IPS DF 6.9 (cell line): ENCODE measurements around the gene CCNJL.

Experiments
- DNase-seq: peaks from one replicate; pipeline ENCODE4 v3.0.0-alpha.2; 2013; ENCODE audit warnings: low read depth, low spot score
- H3K27ac ChIP-seq: one replicate; pipeline ENCODE4 v1.5.1; 2013; ENCODE audit warnings: low read length, control low read depth
- H3K27me3 ChIP-seq: 2 replicates; pipeline ENCODE4 v1.6.1; 2013; ENCODE audit warnings: mild to moderate bottlenecking, low read length; ENCODE audit not compliant: control insufficient read depth, insufficient read depth
- H3K36me3 ChIP-seq: 2 replicates; pipeline ENCODE4 v1.6.1; 2013; ENCODE audit warnings: low read length; ENCODE audit not compliant: control insufficient read depth, insufficient read depth
- H3K4me1 ChIP-seq: 2 replicates; pipeline ENCODE4 v1.6.1; 2013; ENCODE audit warnings: low read length; ENCODE audit not compliant: control insufficient read depth, insufficient read depth
- H3K4me3 ChIP-seq: 2 replicates; pipeline ENCODE4 v1.5.1; 2013; ENCODE audit warnings: mild to moderate bottlenecking, low read length
- H3K9me3 ChIP-seq: 2 replicates; pipeline ENCODE4 v1.6.1; 2013; ENCODE audit warnings: low read length, inconsistent platforms; ENCODE audit not compliant: control insufficient read depth, insufficient read depth
- WGBS: extraction: QIAGEN DNeasy Blood & Tissue Kit; methylation state at CpG from one replicate; pipeline ENCODE4 v1.1.7; 2013; ENCODE audit warnings: mixed read lengths, missing lambda C conversion rate; ENCODE audit not compliant: insufficient read length, insufficient coverage; 5-methylcytosine and 5-hydroxymethylcytosine counted together

CCNJL gene

DNA sequence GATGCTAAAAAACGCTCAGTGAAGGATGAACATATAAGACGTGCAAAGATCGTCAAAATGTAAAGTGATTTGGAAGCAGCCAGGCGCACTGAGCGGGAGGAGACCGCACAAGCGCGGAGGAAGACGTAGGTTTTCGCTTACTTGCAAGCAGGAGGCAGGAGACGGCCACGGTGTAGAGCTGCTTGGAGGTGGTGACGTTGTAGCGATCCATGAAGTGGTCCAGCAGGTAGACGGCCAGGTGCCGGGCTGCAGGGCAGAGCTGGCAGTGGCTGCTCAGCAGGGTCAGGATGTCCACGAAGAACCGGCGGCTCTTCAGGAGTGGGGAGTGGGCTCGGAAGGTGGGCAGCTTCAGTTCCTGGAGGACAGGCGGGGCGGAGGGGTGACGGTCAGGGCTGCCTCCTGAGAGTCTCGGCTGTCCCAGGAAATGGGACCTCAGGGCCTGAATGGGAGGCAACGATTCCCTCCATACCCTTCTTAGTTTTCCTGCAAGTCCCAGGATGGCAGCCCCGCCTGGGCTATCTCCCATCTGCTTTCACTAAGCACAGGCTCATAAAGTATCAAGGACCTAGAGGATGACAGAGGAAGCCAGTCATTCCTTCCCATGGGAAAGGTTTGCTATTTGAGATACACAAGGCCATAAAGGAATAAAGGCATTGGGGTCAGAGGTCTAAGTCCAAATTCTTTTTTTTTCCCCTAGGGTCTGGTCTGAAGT lies 31.8 kb downstream of the CCNJL start:
- WGBS: no CpG with 5 or more reads among the region's 26 CpGs
- H3K4me1 ChIP-seq: 0 out of 2 replicates have a peak, but pooled peaks cover 2% of the 10 kb centered on the region

DNA sequence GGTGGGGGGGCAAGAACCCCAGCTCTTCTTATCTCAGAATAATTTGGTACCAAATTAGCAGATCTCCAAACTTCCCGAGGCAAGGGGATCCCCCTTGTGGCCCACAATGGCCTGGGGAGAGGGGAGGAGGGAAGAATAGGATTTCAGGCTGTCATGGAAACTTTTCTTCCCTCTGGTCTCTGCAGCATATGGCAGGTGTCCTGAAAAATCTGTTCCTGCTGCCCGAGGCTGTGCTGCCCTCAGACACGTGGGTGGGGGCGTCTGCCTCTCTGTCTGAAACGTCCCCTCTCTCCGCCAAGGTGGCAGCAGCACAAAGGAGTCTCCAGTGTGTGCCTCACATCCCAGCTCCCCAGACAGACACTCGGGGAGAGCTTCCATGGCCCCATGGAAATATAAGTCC lies 34.0 kb downstream of the CCNJL start:
- Histone ChIP-seq H3K36me3 (peaks cover 7% of the 10 kb centered on the region; the same call in 1 of the 2 replicates), H3K27ac (no peak overlapping the region), H3K9me3 (no peaks in the 10 kb centered on the region), H3K27me3 (no peaks in the 10 kb centered on the region), H3K4me3 (no peak overlapping the region), H3K4me1 (0 out of 2 replicates have a peak, but pooled peaks cover 2% of the 10 kb centered on the region)
- DNase-seq: no peak
- no CpG with 5 or more reads among the region's 7 CpGs for WGBS

More for the DNA sequence above, 31.8 kb downstream of the CCNJL start:
- Histone ChIP-seq H3K4me3 (no peak overlapping the region), H3K27me3 (no peaks in the 10 kb centered on the region), H3K36me3 (peaks cover 7% of the 10 kb centered on the region; the same call in 1 of the 2 replicates), H3K27ac (no peak overlapping the region), H3K9me3 (no peaks in the 10 kb centered on the region)
- DNase-seq: no peak

DNA sequence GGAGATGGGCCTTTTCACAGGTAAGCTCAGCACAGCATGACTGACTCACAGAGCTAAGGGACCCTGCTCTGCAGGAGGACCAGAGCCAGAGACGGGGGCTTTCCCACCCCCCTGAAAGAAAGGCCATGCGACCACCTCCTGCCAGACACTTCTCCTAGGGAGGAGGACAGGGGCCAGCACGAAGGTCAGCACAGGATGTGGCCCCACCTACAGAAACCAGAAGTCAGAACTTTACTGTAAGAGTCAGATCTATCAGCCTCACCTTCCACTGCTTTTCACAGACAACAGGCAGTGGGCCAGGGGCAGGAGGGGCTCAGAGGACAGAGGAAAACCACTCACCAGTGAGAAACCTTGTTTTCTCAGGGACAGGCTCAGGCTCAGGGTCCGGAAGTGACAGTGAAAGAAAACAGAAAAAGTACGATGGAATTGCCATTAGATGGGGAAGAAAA lies 37.9 kb downstream of the CCNJL start:
- H3K4me1 ChIP-seq: peaks cover 3% of the 10 kb centered on the region; the same call in 1 of the 2 replicates
- WGBS: no CpG with 5 or more reads among the region's 5 CpGs
- no peak overlapping the region for H3K27ac ChIP-seq
- peaks cover 7% of the 10 kb centered on the region; the same call in 1 of the 2 replicates for H3K36me3 ChIP-seq
- no peaks in the 10 kb centered on the region for H3K9me3 ChIP-seq
- DNase-seq: no peak
- H3K27me3 ChIP-seq: no peaks in the 10 kb centered on the region
- H3K4me3 ChIP-seq: no peak overlapping the region

DNA sequence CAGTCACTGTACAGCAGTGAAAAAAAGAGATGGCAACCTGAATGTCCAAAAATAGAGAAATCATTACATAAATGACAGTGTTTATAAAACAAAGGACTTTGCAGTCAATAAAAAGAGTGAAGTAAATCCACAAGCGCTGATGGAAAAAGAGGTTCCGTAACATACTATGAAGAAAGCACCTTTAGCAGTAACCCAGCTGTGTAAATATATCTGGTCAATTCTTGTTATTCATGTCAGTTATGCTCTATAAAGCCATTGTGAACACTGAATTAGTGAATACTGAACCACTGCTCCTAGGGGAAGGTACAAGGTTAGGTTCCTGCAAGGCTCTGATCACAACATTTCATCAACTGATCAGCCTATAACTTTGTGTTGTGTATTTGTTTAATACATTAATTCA lies 39.5 kb downstream of the CCNJL start:
- WGBS: no CpG with 5 or more reads among the region's 2 CpGs
- H3K27ac ChIP-seq: no peak overlapping the region
- H3K4me1 ChIP-seq: peaks cover 2% of the 10 kb centered on the region; the same call in 1 of the 2 replicates
- H3K27me3 ChIP-seq: no peaks in the 10 kb centered on the region
- H3K9me3 ChIP-seq: no peaks in the 10 kb centered on the region
- DNase-seq: no peak
- H3K4me3 ChIP-seq: no peak overlapping the region
- H3K36me3 ChIP-seq: peaks cover 2% of the 10 kb centered on the region; the same call in 1 of the 2 replicates

DNA sequence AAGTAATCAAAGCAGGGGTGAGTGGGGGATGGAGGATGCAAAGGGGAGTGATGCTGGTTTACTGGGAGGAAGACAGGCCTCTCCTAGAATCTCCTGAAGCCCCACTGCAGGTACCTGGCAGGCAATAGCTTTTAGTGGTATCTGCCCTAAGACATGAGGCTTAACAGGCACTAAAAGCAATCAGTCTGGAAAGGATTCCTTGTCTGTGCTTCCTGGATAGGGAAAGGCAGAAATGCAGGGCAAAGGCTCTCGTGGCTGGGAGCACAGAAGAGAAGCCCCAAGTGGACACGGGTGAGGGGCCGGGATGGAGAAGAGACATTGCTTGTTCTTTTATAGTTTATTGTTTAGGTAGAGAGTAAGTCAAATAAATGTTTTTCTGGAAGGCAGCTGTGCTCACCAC lies 40.1 kb downstream of the CCNJL start:
- H3K4me3 ChIP-seq: no peak overlapping the region
- no peak overlapping the region for H3K27ac ChIP-seq

DNA sequence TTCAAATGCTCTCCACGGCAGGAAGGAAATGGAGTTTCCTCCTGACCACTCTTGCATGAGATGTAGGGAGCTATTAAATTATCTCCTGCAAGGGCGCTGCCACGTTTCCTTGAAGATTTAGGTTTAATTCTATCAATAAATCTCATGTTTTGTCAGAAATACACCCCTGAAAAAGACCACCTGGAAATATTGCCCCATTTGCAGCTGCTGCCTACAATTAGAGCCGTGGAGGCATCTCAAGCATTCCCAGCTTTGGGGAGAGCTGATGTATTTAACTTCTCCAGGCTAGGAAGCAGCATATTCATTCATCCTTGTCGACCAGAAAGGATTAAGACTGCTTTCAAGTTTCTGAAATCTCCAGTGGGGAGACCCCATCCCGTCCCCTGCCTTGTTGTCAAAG lies 40.5 kb downstream of the CCNJL start:
- no peak overlapping the region for H3K4me3 ChIP-seq
- no peaks in the 10 kb centered on the region for H3K27me3 ChIP-seq
- peaks cover 5% of the 10 kb centered on the region for H3K4me1 ChIP-seq
- 0 out of 2 replicates have a peak, but pooled peaks cover 2% of the 10 kb centered on the region for H3K36me3 ChIP-seq
- H3K27ac ChIP-seq: no peak overlapping the region
- H3K9me3 ChIP-seq: no peaks in the 10 kb centered on the region
- no CpG with 5 or more reads among the region's 6 CpGs for WGBS
- no peak for DNase-seq

More for the DNA sequence above, 40.1 kb downstream of the CCNJL start:
- H3K9me3 ChIP-seq: no peaks in the 10 kb centered on the region
- peaks cover 2% of the 10 kb centered on the region; the same call in 1 of the 2 replicates for H3K4me1 ChIP-seq
- DNase-seq: no peak
- no peaks in the 10 kb centered on the region for H3K27me3 ChIP-seq
- 0 out of 2 replicates have a peak, but pooled peaks cover 2% of the 10 kb centered on the region for H3K36me3 ChIP-seq
- no CpG with 5 or more reads among the region's 3 CpGs for WGBS

DNA sequence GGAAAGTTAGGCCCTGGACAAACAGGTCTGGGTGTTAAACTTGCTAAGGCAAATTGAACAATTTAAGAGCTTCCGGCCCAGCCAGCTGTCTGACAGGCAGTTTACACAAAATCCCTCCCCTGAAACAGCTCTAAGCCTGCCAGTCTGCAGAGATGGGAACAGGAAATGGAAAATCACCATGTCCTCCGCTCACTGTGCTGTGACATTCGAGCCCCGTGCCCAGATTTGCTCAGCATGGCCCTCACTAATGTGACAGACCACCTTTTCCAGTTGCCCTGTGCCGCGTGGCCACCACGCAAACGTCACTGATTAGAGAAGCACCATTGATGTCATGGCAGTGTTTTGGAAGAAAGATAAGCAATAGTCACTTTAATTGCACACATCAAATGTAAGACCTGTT lies 41.0 kb downstream of the CCNJL start:
- no CpG with 5 or more reads among the region's 8 CpGs for WGBS
- Histone ChIP-seq H3K27me3 (no peaks in the 10 kb centered on the region), H3K27ac (no peak overlapping the region), H3K36me3 (0 out of 2 replicates have a peak, but pooled peaks cover 2% of the 10 kb centered on the region), H3K4me3 (no peak overlapping the region), H3K9me3 (no peaks in the 10 kb centered on the region), H3K4me1 (peaks cover 6% of the 10 kb centered on the region)
- no peak for DNase-seq

DNA sequence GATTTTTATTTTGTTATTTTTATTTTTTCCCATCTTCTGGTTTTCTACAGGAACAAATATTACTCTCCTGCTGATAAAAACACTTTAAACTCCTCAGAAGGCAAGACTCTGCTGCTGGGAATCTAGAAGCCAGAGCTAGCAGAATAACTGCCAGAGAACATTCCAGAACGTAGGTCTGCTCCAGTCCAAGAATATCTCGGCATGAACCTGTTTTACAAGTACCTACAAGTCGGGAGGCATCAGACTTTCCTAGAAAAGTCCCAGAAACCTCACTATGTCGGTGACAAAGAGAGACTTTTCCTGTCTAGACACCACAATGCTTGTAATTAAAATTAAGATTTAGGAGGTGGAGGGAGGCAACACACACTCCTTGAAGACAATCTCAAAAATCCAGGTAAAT lies 41.7 kb downstream of the CCNJL start:
- H3K4me1 ChIP-seq: peaks cover 8% of the 10 kb centered on the region
- no peak overlapping the region for H3K4me3 ChIP-seq
- H3K27ac ChIP-seq: no peak overlapping the region

DNA sequence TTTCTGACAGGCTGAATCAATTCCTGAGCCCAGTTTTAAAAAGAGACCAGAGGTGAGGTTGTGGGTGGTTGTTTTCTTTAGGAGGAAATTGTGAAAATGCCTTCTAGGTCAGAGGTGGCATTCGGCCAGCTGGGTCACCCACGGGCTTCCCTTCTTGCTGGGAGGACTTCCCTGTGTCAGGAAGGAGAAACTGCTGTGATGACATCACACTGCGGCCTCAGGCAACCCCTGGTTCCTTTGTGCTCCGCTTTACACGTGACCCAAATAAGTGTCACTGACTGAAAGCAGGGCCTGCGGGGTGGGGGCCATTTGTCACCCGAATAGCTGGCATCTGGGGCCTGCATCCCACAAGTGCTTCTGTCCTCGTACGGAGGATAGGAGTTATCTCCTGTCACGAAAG lies 43.3 kb downstream of the CCNJL start:
- no peak for DNase-seq
- WGBS: no CpG with 5 or more reads among the region's 10 CpGs

More for the DNA sequence above, 41.7 kb downstream of the CCNJL start:
- H3K36me3 ChIP-seq: 0 out of 2 replicates have a peak, but pooled peaks cover 2% of the 10 kb centered on the region
- H3K27me3 ChIP-seq: no peaks in the 10 kb centered on the region
- no peaks in the 10 kb centered on the region for H3K9me3 ChIP-seq
- WGBS: no CpG with 5 or more reads among the region's 4 CpGs
- DNase-seq: no peak

DNA sequence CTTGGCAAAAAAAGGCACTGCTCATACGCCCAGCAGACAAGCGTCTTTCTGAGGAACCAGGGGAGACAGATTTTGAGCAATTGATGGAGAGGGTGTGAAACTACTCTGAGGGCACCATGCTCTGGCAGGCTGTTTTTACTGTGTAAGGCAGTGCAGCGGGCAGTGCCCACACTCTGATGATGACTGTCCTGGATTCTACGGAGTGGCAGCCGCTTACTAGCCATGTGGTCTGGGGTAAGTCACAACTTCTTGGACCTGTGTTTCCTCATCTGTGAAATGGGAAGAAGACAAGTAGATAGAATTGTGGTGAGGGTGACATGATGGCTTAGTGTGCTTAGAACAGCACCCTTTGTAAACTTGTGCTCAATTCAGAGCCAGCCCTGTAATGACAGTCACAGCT lies 44.2 kb downstream of the CCNJL start:
- no CpG with 5 or more reads among the region's 5 CpGs for WGBS
- Histone ChIP-seq H3K9me3 (no peaks in the 10 kb centered on the region), H3K27me3 (no peaks in the 10 kb centered on the region), H3K4me1 (peaks cover 8% of the 10 kb centered on the region), H3K4me3 (no peak overlapping the region), H3K36me3 (0 out of 2 replicates have a peak, but pooled peaks cover 2% of the 10 kb centered on the region), H3K27ac (no peak overlapping the region)
- DNase-seq: no peak

More for the DNA sequence above, 43.3 kb downstream of the CCNJL start:
- no peak overlapping the region for H3K27ac ChIP-seq
- H3K27me3 ChIP-seq: no peaks in the 10 kb centered on the region
- 0 out of 2 replicates have a peak, but pooled peaks cover 2% of the 10 kb centered on the region for H3K36me3 ChIP-seq
- no peak overlapping the region for H3K4me3 ChIP-seq
- peaks cover 8% of the 10 kb centered on the region for H3K4me1 ChIP-seq
- no peaks in the 10 kb centered on the region for H3K9me3 ChIP-seq
